Measurements from ENCODE around the gene ATF7IP.

- TF ChIP-seq CTCF (IDR thresholded peaks at IDR 0.05) (no peak), EZH2 (IDR thresholded peaks at IDR 0.05; ENCODE audit: borderline replicate concordance, insufficient read depth, low read depth, low read length, poor library complexity, severe bottlenecking) (no peak)
Observed at GRCh38 chr12:14402697-14403096, 37.2 kb downstream of the ATF7IP start.
